MV-4-11 (cell line): ENCODE data around the gene ARHGAP42.

ENCODE experiments used
- DNase-seq: peaks from one replicate; lab custom pipeline; 2025; lab: John Stamatoyannopoulos, UW

Gene ARHGAP42

GRCh38 chr11:100833276-100833675 is 146.2 kb downstream of the ARHGAP42 start:
- DNase-seq: no peak

DNA sequence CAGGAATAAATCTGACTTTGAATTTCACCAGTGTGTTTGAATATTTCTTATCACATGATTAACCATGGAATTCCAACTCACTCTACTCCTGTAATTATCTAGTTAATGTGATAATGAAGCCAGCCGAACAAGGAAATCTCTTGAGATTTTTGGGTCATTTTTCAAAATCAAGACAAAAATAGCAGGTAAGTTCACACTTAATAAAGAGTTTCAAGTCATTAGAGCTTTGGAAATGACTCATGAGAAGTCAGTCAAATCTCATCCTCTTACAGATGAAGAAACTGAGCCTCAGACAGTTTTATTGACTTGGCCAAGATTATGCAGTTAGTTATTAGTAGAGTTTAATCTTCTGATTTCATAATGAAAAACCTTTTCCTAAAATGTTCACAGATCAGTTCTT is 148.8 kb downstream of the ARHGAP42 start:
- DNase-seq: no peak

DNA sequence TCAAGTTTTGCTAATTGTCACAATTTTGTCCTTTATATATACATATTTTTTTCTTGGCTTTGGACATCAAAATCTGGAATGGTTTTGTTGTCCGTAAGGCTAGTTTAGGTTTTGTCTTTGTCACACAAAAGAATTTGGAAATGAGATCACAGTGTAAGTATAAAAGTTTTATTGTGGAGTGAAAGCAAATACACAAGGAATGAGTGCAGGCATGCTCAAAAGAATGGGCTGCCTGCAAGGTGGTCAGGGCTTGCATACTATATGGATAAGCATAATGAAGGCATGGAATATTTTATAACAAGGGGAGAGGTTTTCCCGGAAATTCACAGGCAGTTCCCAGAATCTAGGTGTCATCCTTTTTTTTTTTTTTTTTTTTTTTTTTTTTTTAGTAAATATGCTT is 150.2 kb downstream of the ARHGAP42 start:
- no peak for DNase-seq

GRCh38 chr11:100841711-100842407 is 154.8 kb downstream of the ARHGAP42 start:
- DNase-seq: no peak

- DNase-seq: no peak
Measured at GRCh38 chr11:100847696-100848216, 160.7 kb downstream of the ARHGAP42 start.

GRCh38 chr11:100849009-100849900 is 162.2 kb downstream of the ARHGAP42 start:
- DNase-seq: no peak

DNA sequence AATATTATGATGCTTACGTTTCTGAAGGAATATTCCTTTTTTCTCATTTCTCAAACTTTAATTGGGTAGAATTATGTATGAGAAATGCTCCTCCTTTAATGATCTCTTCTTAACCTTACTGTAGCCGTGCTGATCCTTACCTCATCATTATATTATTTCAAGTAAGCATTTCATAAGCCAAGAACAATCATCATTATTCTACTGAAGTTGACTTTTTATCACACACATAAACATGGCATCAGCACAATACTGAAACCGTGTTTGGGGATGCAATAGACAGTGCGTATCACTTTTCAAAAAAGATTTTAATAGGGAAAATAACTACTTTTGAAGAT is 162.8 kb downstream of the ARHGAP42 start:
- no peak for DNase-seq

- no peak for DNase-seq
Measured at GRCh38 chr11:100851147-100851546, 164.1 kb downstream of the ARHGAP42 start.

DNA sequence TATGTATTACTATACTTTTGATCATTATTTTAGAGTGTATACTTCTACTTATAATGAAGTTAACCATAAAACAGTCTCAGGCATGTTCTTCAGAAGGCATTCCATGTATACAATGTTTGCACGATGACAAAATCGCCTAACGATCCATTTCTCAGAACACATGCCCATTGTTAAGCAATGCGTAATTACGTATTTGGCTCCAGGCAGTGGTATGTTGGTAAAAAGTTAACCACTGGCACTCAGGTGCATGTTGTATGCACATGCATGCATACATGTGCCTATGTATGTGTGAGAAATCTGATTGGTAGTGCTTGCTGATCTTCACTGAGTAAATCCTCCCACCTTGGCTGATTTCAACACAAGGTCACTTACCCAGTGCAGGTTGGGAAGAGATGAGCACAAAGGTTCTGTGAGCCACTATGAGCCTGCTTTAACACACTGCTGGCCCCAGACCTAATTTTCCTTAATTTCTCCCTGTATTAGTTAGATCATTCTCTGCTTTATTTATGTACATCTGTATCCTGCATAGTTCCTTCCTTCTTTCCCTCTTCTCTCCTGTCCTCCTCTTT is 164.6 kb downstream of the ARHGAP42 start:
- no peak for DNase-seq

- peak; percentile 26 for DNase-seq
Measured at GRCh38 chr11:100855466-100856067, 168.5 kb downstream of the ARHGAP42 start.

DNA sequence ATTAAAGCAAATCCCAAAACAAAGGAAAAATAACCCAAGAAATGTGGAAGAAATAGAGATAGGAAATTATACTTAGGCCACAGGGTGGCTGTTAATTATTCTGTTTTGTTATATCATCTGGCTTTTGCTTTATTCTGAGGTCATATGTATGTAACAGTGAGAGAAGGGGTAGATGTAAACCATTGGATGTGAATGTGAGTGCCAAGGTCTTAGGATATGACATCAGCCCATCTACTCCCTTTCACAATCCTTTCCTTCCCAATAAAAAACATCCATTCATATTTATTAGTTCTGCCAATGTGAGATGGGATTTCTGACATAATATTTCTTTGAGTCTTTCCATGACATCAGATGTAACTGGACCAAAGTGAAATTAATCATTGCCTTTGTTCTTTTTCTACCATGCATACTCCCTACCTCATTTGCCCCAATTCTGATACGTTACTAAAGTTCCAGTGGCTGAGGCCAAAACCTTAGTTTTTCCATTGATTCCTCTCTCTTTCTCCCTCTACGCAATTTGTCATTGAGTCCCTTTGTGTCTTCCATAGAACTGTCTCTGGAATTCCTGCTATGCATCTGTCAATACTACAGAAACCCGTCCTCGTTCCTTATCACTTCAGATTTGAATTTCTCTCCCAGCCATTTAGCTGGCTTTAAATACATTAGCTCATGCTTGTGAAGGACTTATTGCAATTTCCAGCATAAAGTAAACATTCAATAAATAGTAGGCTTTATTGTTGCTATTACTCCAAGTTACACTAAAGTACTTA is 170.3 kb downstream of the ARHGAP42 start:
- DNase-seq: no peak

DNA sequence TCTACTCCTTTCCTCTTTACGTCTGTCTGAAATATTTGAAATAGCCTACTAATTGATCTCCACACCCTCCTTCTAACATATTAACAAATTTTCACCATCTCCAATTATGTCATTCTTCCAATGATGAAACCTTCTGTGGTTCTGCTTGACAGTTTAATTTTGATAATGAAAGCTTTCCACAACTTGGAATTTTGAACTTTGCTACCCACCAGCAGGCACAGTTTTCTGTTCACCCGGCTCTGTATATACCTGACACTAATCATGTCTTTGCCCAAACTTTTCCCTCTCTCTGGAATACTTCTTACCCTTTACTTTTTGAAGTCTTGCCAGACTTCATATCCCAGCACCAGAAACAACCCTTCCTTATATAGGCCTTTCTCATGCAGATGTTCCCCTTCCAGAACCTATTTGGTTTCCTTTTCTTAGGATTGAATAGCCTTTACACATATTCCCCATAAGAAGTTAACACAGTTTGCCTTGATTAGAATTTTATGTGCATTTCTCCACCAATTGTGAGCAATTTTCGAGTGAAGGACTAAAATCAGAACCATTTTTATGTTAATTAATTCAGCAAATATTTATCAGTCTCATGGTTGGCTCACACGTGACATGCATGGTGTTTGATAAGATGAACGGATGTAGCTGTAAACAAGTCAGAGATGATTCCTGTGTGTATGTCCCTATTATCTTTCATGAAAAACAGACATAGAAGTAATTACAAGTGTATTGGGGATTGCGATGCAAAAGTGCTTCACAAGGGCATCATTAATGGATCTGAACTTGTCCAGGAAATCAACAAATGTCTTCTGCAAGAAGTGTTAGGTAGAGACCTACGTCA is 173.4 kb downstream of the ARHGAP42 start:
- no peak for DNase-seq

GRCh38 chr11:100861212-100861611 is 174.1 kb downstream of the ARHGAP42 start:
- DNase-seq: no peak

DNA sequence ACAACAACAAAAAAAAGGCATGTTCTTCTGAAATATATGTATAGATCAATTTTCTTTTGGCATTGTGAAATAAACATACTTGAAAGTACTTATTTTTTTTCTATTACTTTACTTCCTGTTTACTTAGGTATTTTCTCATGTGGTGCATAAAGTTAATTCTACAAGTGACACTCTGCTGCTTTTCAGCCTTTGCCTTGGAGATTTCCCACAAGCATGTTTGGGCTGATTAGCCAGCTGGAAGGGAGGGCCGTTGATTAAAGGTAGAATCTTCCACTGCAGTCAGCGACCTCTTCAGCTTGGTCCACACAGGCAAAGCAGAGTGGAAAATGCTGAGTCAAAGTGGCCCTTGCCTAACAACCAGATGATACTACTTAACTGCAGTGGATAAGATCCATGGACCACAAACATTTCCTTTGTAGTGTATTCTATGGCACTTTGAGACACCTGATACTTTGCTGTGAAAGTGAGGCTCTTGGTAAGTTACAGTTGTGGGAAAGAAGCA is 176.0 kb downstream of the ARHGAP42 start:
- DNase-seq: peak; percentile 34

DNA sequence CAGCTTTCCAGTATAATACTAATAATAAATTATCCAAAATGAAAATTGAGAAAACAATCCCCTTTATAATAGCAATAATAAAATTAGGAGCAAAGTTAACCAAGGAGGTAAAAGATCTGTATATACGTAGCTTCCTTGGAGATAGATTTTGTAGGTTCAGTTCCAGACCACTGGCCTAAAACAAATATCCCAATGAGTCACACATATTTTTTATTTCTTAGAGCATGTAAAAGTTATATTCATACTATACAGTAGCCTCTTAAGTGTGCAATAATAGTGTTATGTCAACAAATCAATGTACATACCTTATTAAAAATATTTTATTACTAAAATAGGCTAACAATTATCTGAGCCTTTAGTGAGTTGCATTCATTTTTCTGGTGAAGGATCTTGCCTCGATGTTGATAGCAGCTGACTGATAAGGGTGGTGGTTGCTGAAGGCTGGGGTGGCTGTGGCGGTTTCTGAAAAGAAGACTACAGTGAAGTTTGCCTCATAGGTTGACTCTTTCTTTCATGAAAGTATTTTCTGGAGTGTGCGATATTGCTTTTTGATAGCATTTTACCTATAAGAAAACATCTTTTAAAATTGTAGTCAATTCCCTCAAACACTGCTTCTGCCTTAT is 178.5 kb downstream of the ARHGAP42 start:
- DNase-seq: no peak

DNA sequence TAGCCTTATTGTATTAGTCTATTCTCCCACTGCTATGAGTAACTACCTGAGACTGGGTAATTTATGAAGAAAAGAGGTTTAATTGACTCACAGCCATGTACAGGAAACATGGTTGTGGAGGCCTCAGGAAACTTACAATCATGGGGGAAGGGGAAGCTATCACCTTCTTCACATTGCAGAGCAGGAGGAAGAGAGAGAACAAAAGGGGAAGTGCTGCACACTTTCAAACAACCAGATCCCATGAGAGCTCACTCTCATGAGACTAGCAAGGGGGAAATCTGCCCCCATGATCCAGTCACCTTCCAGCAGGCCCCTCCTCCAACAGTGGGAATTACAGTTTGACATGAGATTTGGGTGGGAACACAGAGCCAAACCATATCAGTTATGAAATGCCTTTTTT is 179.4 kb downstream of the ARHGAP42 start:
- peak; percentile 65 for DNase-seq

GRCh38 chr11:100867606-100868005 is 180.5 kb downstream of the ARHGAP42 start:
- DNase-seq: no peak

GRCh38 chr11:100869328-100869727 is 182.2 kb downstream of the ARHGAP42 start:
- no peak for DNase-seq

GRCh38 chr11:100870138-100870537 is 183.1 kb downstream of the ARHGAP42 start:
- no peak for DNase-seq
